Measurements from ENCODE around the gene DACT3. TPM values are rescaled to one million over a fixed set of nuclear protein-coding genes. Genes with fewer than 3 reads are reported as not detected.

DACT3 gene
- total RNA-seq, 1 experiment from 2014 or later = 0.55 TPM

DNA sequence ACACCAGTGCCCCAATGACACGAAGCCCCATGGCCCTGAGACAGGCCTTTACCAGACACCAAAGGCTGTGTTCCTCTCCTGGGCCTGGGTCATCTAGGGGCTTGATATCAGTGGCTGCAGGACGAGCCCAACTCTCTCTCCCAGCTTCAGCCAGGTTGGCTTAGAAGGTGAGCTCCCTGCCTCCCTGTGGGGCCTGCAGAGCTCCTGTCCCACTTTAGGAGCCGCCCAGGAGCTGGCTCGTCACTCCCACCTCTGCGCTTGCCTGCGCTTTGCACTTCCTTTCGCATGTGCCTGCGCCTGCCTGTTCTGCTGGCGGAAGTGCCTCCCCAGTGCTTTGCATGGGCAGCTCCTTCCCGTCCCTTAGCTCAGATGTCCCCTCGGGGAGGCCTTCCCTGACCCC, 55.0 kb downstream of the DACT3 start:
- H3K27me3 ChIP-seq (ENCODE audit: control insufficient read depth, insufficient read depth, low read length) = no peaks in the 10 kb centered on the region
- no peak overlapping the region for H3K4me3 ChIP-seq (ENCODE audit: insufficient read depth, low read depth, low read length)
- no peak for DNase-seq
- H3K36me3 ChIP-seq (replicated peaks; ENCODE audit: control insufficient read depth, insufficient read depth, low read length) = peaks cover 28% of the 10 kb centered on the region

DNA sequence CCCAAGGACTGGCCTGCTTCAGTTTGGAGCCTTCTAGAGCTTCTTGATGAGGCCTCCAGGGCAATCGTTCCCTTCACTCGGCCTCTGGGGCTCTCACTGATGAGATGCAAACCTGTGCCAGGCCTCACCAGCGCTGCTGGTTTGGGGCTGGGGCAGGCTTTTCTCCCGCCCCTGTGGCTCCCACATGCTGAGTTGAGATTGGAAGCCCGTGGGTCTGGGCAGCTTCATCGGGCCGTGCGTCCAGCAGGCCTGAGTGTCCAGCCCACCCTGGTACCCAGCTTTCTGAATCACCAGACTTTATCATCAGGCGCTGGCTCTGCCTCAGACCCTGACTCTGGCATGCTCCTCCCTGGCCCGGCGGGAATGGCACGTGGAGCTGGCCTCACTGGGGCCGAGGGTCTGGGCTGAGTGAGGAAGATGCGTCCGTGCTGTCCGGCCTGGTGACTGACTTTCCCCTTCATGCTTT, 55.6 kb downstream of the DACT3 start:
- Histone ChIP-seq H3K27me3 (ENCODE audit: control insufficient read depth, insufficient read depth, low read length) (no peaks in the 10 kb centered on the region), H3K4me3 (ENCODE audit: insufficient read depth, low read depth, low read length) (no peak overlapping the region), H3K36me3 (replicated peaks; ENCODE audit: control insufficient read depth, insufficient read depth, low read length) (peaks cover 28% of the 10 kb centered on the region)
- peak; percentile 32 for DNase-seq

GRCh38 chr19:46604781-46605355, 56.1 kb downstream of the DACT3 start:
- Histone ChIP-seq H3K4me3 (ENCODE audit: insufficient read depth, low read depth, low read length) (no peak overlapping the region), H3K27me3 (ENCODE audit: control insufficient read depth, insufficient read depth, low read length) (no peaks in the 10 kb centered on the region), H3K36me3 (replicated peaks; ENCODE audit: control insufficient read depth, insufficient read depth, low read length) (peaks cover 28% of the 10 kb centered on the region)
- peak; percentile 57 for DNase-seq

GRCh38 chr19:46603752-46604231, 57.2 kb downstream of the DACT3 start:
- Histone ChIP-seq H3K36me3 (replicated peaks; ENCODE audit: control insufficient read depth, insufficient read depth, low read length) (peaks cover 24% of the 10 kb centered on the region), H3K27me3 (ENCODE audit: control insufficient read depth, insufficient read depth, low read length) (no peaks in the 10 kb centered on the region), H3K4me3 (ENCODE audit: insufficient read depth, low read depth, low read length) (no peak overlapping the region)
- DNase-seq = peak; percentile 27

DNA sequence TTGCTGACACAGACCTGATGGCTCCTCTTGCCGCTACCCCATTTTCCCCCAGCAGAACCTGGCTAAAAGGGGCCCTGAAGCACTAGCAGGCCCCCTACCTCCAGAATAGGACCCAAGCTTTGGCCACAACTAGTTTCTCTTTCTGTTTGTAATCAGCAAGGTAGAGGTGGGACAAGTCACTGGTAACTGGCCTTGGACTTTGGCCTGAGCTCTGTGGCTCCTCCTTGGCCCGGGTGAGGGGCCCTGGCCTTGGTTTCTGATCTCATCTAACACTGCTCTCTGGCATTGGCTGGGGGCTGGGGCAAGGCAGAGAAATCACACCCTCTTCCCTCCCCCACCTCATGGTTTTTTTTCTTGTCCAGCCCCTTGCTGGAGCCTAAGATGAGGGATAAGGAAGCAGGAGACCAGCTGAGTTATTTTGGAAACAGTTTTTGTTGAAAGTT, 57.8 kb downstream of the DACT3 start:
- Histone ChIP-seq H3K36me3 (replicated peaks; ENCODE audit: control insufficient read depth, insufficient read depth, low read length) (peaks cover 20% of the 10 kb centered on the region), H3K4me3 (ENCODE audit: insufficient read depth, low read depth, low read length) (no peak overlapping the region), H3K27me3 (ENCODE audit: control insufficient read depth, insufficient read depth, low read length) (no peaks in the 10 kb centered on the region)
- DNase-seq = peak; percentile 51

DNA sequence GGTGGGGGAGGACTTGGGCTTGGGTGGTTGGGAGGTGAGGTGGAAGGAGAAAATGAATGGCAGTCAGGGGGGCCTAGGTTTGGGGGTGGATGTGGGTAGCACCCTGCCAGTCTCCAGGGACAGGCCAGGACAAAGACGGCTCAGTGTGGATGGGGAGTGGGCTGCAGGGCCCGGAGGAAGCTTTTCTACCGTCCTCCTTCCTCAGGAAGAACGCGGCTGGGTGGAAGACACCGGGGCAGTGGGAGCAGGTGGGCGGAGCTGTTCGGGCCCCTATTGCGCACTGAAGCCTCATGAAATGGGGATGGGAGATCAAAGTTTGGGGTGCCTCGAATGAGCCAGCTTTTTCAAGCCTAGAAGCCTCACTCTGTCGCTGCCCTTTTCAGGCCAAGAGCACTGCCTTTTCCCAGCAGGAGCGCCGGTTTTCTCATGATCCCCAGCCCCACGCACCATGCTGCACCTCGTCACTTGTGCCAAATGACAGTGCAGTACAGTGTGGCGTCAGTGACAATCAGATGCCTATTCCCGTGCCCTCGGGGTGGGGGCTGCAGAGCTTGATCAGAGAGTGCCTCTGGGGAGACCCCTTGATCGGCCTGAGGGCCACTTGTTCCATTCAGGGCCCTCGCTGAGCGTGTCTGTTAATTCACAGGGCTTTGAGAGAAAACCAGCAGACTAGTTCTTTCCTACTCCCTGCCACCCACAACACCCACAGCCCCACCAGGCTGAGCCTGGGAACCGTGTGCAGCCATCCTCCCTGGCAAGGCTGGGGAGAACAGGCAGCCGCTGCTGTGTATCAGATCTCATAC, 58.4 kb downstream of the DACT3 start:
- Histone ChIP-seq H3K27me3 (ENCODE audit: control insufficient read depth, insufficient read depth, low read length) (no peaks in the 10 kb centered on the region), H3K4me3 (ENCODE audit: insufficient read depth, low read depth, low read length) (peak overlapping the region; percentile 91), H3K36me3 (replicated peaks; ENCODE audit: control insufficient read depth, insufficient read depth, low read length) (peaks cover 13% of the 10 kb centered on the region)
- peak; percentile 65 for DNase-seq

GRCh38 chr19:46601318-46602224, 59.4 kb downstream of the DACT3 start, which contains the start of gene CALM3:
CALM3 (plus strand) TSS chr19:46601330; CDS start chr19:46601435, 105 bp downstream.
- peak within 1 kb of the TSS; percentile 91 for H3K4me3 ChIP-seq (ENCODE audit: insufficient read depth, low read depth, low read length)
- peak; percentile 77 for DNase-seq

GRCh38 chr19:46600384-46601317, 60.3 kb downstream of the DACT3 start:
- H3K4me3 ChIP-seq (ENCODE audit: insufficient read depth, low read depth, low read length) = peak overlapping the region; percentile 91
- H3K27me3 ChIP-seq (ENCODE audit: control insufficient read depth, insufficient read depth, low read length) = no peaks in the 10 kb centered on the region
- peak; percentile 98 for DNase-seq
- peaks cover 1% of the 10 kb centered on the region; the same call in 1 of the 2 replicates for H3K36me3 ChIP-seq (replicated peaks; ENCODE audit: control insufficient read depth, insufficient read depth, low read length)

More at GRCh38 chr19:46601318-46602224, 59.4 kb downstream of the DACT3 start, which contains the start of gene CALM3:
- Histone ChIP-seq H3K36me3 (replicated peaks; ENCODE audit: control insufficient read depth, insufficient read depth, low read length) (peaks cover 7% of the 10 kb centered on the region), H3K27me3 (ENCODE audit: control insufficient read depth, insufficient read depth, low read length) (no peaks in the 10 kb centered on the region)

- Histone ChIP-seq H3K36me3 (replicated peaks; ENCODE audit: control insufficient read depth, insufficient read depth, low read length) (no peaks in the 10 kb centered on the region), H3K4me3 (ENCODE audit: insufficient read depth, low read depth, low read length) (peak overlapping the region; percentile 91; the same call in 1 of the 2 replicates), H3K27me3 (ENCODE audit: control insufficient read depth, insufficient read depth, low read length) (no peaks in the 10 kb centered on the region)
- DNase-seq = peak; percentile 70
Observed at GRCh38 chr19:46599716-46600373, 61.1 kb downstream of the DACT3 start.

- DNase-seq = no peak
- H3K4me3 ChIP-seq (ENCODE audit: insufficient read depth, low read depth, low read length) = no peak overlapping the region
- H3K36me3 ChIP-seq (replicated peaks; ENCODE audit: control insufficient read depth, insufficient read depth, low read length) = no peaks in the 10 kb centered on the region
- no peaks in the 10 kb centered on the region for H3K27me3 ChIP-seq (ENCODE audit: control insufficient read depth, insufficient read depth, low read length)
Observed at GRCh38 chr19:46598372-46598917, 62.5 kb downstream of the DACT3 start.
